HepG2 (cell line): ENCODE results near the gene LITAF. TPM values are rescaled to one million over a fixed set of nuclear protein-coding genes. Genes with fewer than 3 reads are reported as not detected.

Experiments
- ATAC-seq: fragments of 200-7000 bp; cut with Tn5 transposase; 3 replicates; pipeline ENCODE4 v1.9.1; 2020; ENCODE audit warnings: mild to moderate bottlenecking, moderate library complexity
- BruUV-seq: library from RNA; stranded (reverse); fragments of 400-500 nt; replicated peaks from 2 replicates; lab custom pipeline; 2021; lab: Mats Ljungman, UMichigan
- CTCF ChIA-PET: fragments of 300-600 bp; formaldehyde crosslinking; extraction: SDS; loops from one replicate; lab custom pipeline; 2021; ENCODE audit warnings: low total read pairs, inconsistent platforms, low intra/inter-chr PET ratio; lab: Yijun Ruan, JAX
- POLR2A ChIA-PET: fragments of 350-600 bp; sonication (Branson Sonifier 250); formaldehyde crosslinking; loops from one replicate; lab custom pipeline; 2020; ENCODE audit warnings: antibody characterized with exemption, inconsistent platforms; lab: Yijun Ruan, JAX
- DNase-seq: peaks from one replicate; pipeline ENCODE4 v3.0.0-alpha.2; 2015; ENCODE audit warnings: low spot score
- FAIRE-seq: peaks from 3 replicates; lab custom pipeline; 2011; peaks lifted over from hg19 to GRCh38; lab: Jason Lieb, UNC
- H2AFZ ChIP-seq: one replicate; pipeline ENCODE4 v1.6.1; 2011; ENCODE audit warnings: low read length, inconsistent platforms
- H3K27ac ChIP-seq: fragments of 300-600 bp; 3 replicates; pipeline ENCODE4 v1.8.0; 2011; ENCODE audit warnings: mixed run types, mild to moderate bottlenecking, mixed read lengths, low read length, inconsistent platforms; ENCODE audit not compliant: insufficient read depth; ENCODE audit errors: extremely low read length
- H3K27me3 ChIP-seq, 2 experiments: fragments of 200-600 bp in 1 of 2; 2 replicates in 1 of 2; 3 replicates in 1 of 2; pipeline versions ENCODE4 v1.6.0 to v1.8.0; 2011; ENCODE audit warnings: low read length in 2 of 2, mild to moderate bottlenecking in 2 of 2, moderate library complexity in 2 of 2, inconsistent platforms in 1 of 2; ENCODE audit not compliant: insufficient read depth in 2 of 2, control insufficient read depth in 1 of 2
- H3K36me3 ChIP-seq, 2 experiments: fragments of 200-600 bp in 1 of 2; replicated peaks in 1 of 2; 2 replicates in 1 of 2; 3 replicates in 1 of 2; pipeline versions ENCODE4 v1.5.1 to v1.8.0; 2011; ENCODE audit warnings: low read length in 2 of 2, inconsistent platforms in 1 of 2; ENCODE audit not compliant: insufficient read depth in 2 of 2, control insufficient read depth in 1 of 2
- H3K4me1 ChIP-seq: 2 replicates; pipeline ENCODE4 v1.5.1; 2012; ENCODE audit warnings: low read length, inconsistent platforms; ENCODE audit not compliant: insufficient read depth
- H3K4me2 ChIP-seq: 2 replicates; pipeline ENCODE4 v1.6.0; 2011; ENCODE audit warnings: low read depth, low read length, inconsistent platforms
- H3K4me3 ChIP-seq, 3 experiments: fragments of 200-600 bp in 1 of 3; sonication (generic), shearing (Covaris generic) in 1 of 3; replicated peaks in 1 of 3; 2 replicates each; pipeline ENCODE4 v1.5.1; 2011 to 2016; ENCODE audit warnings: low read length in 3 of 3, inconsistent platforms in 2 of 3, low read depth in 2 of 3, mild to moderate bottlenecking in 2 of 3, control low read depth in 1 of 3, mixed read lengths in 1 of 3; ENCODE audit not compliant: insufficient read depth in 1 of 3
- H3K79me2 ChIP-seq: one replicate; pipeline ENCODE4 v1.6.1; 2011; ENCODE audit warnings: low read length, inconsistent platforms; ENCODE audit not compliant: insufficient read depth
- H3K9ac ChIP-seq: 2 replicates; pipeline ENCODE4 v1.6.0; 2011; ENCODE audit warnings: mild to moderate bottlenecking, low read depth, low read length, inconsistent platforms; ENCODE audit not compliant: insufficient read depth
- H3K9me3 ChIP-seq: 2 replicates; pipeline ENCODE4 v1.5.1; 2012; ENCODE audit warnings: mild to moderate bottlenecking, low read length
- H4K20me1 ChIP-seq: 2 replicates; pipeline ENCODE4 v1.6.0; 2011; ENCODE audit warnings: inconsistent platforms, mild to moderate bottlenecking, low read length, moderate library complexity; ENCODE audit not compliant: insufficient read depth
- AKAP8 ChIP-seq: sonication (generic); formaldehyde crosslinking; IDR thresholded peaks from 2 replicates; pipeline ENCODE4 v1.5.1; 2020; ENCODE audit warnings: mild to moderate bottlenecking, missing genetic modification reagents
- CBX2 ChIP-seq, 2 experiments: fragments of 200-600 bp in 1 of 2; sonication (generic); formaldehyde crosslinking in 1 of 2; IDR thresholded peaks; 2 replicates each; pipeline versions ENCODE4 v1.7.0 to v1.8.1; 2018 to 2022; ENCODE audit warnings: low read depth in 2 of 2, low read length in 1 of 2, mild to moderate bottlenecking in 1 of 2, missing genetic modification reagents in 1 of 2
- DNMT1 ChIP-seq: sonication (generic); formaldehyde crosslinking; IDR thresholded peaks from 2 replicates; pipeline ENCODE4 v1.5.1; 2020; ENCODE audit warnings: mild to moderate bottlenecking, missing genetic modification reagents
- SNAPC2 ChIP-seq: sonication (generic); formaldehyde crosslinking; IDR thresholded peaks from 2 replicates; pipeline ENCODE4 v1.8.1; 2022; ENCODE audit warnings: mild to moderate bottlenecking, missing genetic modification reagents
- SPEN ChIP-seq: sonication (generic); formaldehyde crosslinking; IDR thresholded peaks from 2 replicates; pipeline ENCODE4 v1.5.1; 2020; ENCODE audit warnings: low read depth, mild to moderate bottlenecking, missing genetic modification reagents
- ZMYM3 ChIP-seq: sonication (generic); formaldehyde crosslinking; IDR thresholded peaks from 2 replicates; pipeline ENCODE4 v1.5.1; 2020; ENCODE audit warnings: mild to moderate bottlenecking, missing genetic modification reagents
- ZNF530 ChIP-seq: sonication (generic); formaldehyde crosslinking; IDR thresholded peaks from 2 replicates; pipeline ENCODE4 v1.5.0; 2020; ENCODE audit warnings: low read depth, mild to moderate bottlenecking, missing genetic modification reagents
- ZNF557 ChIP-seq: sonication (generic); formaldehyde crosslinking; IDR thresholded peaks from 2 replicates; pipeline ENCODE4 v1.4.0; 2020; ENCODE audit warnings: missing genetic modification reagents
- ZNF709 ChIP-seq: sonication (generic); formaldehyde crosslinking; IDR thresholded peaks from 2 replicates; pipeline ENCODE4 v1.5.0; 2020; ENCODE audit warnings: mild to moderate bottlenecking, missing genetic modification reagents
- ZNF768 ChIP-seq: sonication (generic); formaldehyde crosslinking; IDR thresholded peaks from 2 replicates; pipeline ENCODE4 v1.4.0; 2020; ENCODE audit warnings: missing genetic modification reagents
- WGBS: methylation state at CpG from one replicate; pipeline ENCODE4 v1.1.6; 2017; ENCODE audit warnings: low lambda C conversion rate; 5-methylcytosine and 5-hydroxymethylcytosine counted together
- in situ Hi-C: cut with HindIII; loops from 2 replicates; pipeline ENCODE4 v1.10.0; 2017; ENCODE audit warnings: low pct_unique_long_range_greater_than_20kb; ENCODE audit not compliant: extremely low pct_ligation_motif_present
- intact Hi-C: fragments of 100-400 bp; cut with micrococcal nuclease; formaldehyde crosslinking; loops from one replicate; pipeline ENCODE4 v1.10.0; 2022; ENCODE audit not compliant: unreplicated experiment
- polyA plus RNA-seq, 8 experiments: library from polyadenylated mRNA; depleted of rRNA in 3 of 8; stranded (reverse) in 7 of 8; unstranded in 1 of 8; fragments of >200 nt; fragmentation: Illumina TruSeq in 4 of 8; extraction: Trizol in 4 of 8; gene quantifications; 2 replicates each; pipeline versions ENCODE4 v1.2.1 to v1.2.3, GENCODE V29; 2011 to 2016; ENCODE audit warnings: low read depth in 4 of 8, missing spikeins in 1 of 8, mixed read lengths in 1 of 8; ENCODE audit not compliant: insufficient read depth in 1 of 8
- total RNA-seq, 5 experiments: library from RNA; depleted of rRNA; stranded (reverse); fragments of >200 nt; fragmentation: Illumina TruSeq; extraction: Trizol; gene quantifications; 2 replicates each; pipeline ENCODE4 v1.2.3, GENCODE V29; 2016; ENCODE audit warnings: low read depth in 1 of 5
- TF ChIP-seq, protein P1 (sequence below): sonication (generic); formaldehyde crosslinking; IDR thresholded peaks from 2 replicates; pipeline ENCODE4 v1.4.0; 2020; ENCODE audit warnings: missing genetic modification reagents
- TF ChIP-seq, protein P2 (sequence below): sonication (generic); formaldehyde crosslinking; IDR thresholded peaks from 2 replicates; pipeline ENCODE4 v1.5.0; 2020; ENCODE audit warnings: mild to moderate bottlenecking, missing genetic modification reagents

The LITAF gene
- total and polyA plus RNA-seq, 2 of the 13 experiments (the other 11 are each of a cell fraction or from before 2014, with no cell fraction given): 80.1 to 141 TPM

DNA sequence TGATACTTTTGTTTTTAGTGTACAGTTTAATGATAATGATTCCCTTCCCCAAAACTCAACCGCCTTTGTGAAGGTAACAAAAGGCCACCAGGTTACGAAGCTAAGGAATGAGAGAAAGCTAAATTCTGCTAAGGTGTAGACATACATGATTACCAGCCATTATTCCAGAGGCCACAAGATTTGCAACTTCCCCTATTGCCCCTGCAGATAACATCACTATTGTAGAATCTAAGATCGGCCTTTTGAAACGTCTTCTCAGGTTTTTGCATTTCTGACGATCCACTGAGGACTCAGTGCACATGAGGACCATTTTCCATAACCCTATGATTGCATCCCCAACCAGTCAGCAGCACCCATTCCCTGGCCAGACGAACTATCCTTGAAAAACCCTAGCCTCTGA lies 47.6 kb upstream of the LITAF start (continued):
- TF ChIP-seq CBX2 (IDR thresholded peaks at IDR 0.05; ENCODE audit: low read depth, low read length) (no peak), CBX2 (CRISPR knock-in tag; IDR thresholded peaks at IDR 0.05; ENCODE audit: low read depth) (no peak)
- TF ChIP-seq, all 625 proteins: peak for 0

- Histone ChIP-seq H3K27ac (no peak overlapping the region), H3K27me3 (peaks cover 0 to 13% of the 10 kb centered on the region in 2 experiments; a peak in 2 of 5 replicates), H3K4me1 (peaks cover 57% of the 10 kb centered on the region), H3K36me3 (no peaks in the 10 kb centered on the region), H4K20me1 (no peaks in the 10 kb centered on the region), H3K9me3 (no peaks in the 10 kb centered on the region), H3K4me3 (peak overlapping the region in 2 of 3 experiments; percentile 41 to 70; a peak in 3 of 6 replicates), H3K79me2 (no peaks in the 10 kb centered on the region), H2AFZ (no peak overlapping the region), H3K4me2 (peak overlapping the region; percentile 88), H3K9ac (peak overlapping the region; percentile 61)
- ATAC-seq: peak; percentile 3
- FAIRE-seq: no peak
- in situ Hi-C loops: no loop called here
- BruUV-seq: no TSS peak
- ChIA-PET CTCF (no interaction called here), POLR2A (interaction anchor here (1.1 to 2.5 kb wide), 4 partner anchors 11 to 110 kb away, joined by 3 to 9 read pairs (median 3); partner anchors contain the start of genes LITAF and TXNDC11)
- TF ChIP-seq, protein P1, sequence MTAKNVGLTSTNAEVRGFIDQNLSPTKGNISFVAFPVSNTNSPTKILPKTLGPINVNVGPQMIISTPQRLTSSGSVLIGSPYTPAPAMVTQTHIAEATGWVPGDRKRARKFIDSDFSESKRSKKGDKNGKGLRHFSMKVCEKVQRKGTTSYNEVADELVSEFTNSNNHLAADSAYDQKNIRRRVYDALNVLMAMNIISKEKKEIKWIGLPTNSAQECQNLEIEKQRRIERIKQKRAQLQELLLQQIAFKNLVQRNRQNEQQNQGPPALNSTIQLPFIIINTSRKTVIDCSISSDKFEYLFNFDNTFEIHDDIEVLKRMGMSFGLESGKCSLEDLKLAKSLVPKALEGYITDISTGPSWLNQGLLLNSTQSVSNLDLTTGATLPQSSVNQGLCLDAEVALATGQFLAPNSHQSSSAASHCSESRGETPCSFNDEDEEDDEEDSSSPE (CRISPR knock-in tag): no peak
- TF ChIP-seq ZNF768 (CRISPR knock-in tag) (peak; percentile 99), ZMYM3 (CRISPR knock-in tag) (peak; percentile 81), ZNF557 (CRISPR knock-in tag) (no peak), ZNF709 (no peak), SPEN (CRISPR knock-in tag) (no peak), SNAPC2 (CRISPR knock-in tag) (0 out of 2 replicates have a peak, but pooled peaks have one; percentile 9), AKAP8 (CRISPR knock-in tag) (no peak), ZNF530 (CRISPR knock-in tag) (no peak), DNMT1 (0 out of 2 replicates have a peak, but pooled peaks have one; percentile 9)
- TF ChIP-seq, protein P2, sequence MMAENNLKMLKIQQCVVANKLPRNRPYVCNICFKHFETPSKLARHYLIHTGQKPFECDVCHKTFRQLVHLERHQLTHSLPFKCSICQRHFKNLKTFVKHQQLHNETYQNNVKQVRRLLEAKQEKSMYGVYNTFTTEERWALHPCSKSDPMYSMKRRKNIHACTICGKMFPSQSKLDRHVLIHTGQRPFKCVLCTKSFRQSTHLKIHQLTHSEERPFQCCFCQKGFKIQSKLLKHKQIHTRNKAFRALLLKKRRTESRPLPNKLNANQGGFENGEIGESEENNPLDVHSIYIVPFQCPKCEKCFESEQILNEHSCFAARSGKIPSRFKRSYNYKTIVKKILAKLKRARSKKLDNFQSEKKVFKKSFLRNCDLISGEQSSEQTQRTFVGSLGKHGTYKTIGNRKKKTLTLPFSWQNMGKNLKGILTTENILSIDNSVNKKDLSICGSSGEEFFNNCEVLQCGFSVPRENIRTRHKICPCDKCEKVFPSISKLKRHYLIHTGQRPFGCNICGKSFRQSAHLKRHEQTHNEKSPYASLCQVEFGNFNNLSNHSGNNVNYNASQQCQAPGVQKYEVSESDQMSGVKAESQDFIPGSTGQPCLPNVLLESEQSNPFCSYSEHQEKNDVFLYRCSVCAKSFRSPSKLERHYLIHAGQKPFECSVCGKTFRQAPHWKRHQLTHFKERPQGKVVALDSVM: 0 out of 2 replicates have a peak, but pooled peaks have one; percentile 19
- 48% methylated on average over 2 of the region's 3 CpGs for WGBS
- intact Hi-C loops: no loop called here
- DNase-seq: no peak
Observed at GRCh38 chr16:11633113-11633512, 46.4 kb upstream of the LITAF start.
